ENCODE results near the gene IRAK1.

Gene IRAK1

GRCh38 chrX:153970357-153971123 is 49.2 kb downstream of the IRAK1 start:
- Mint-ChIP-seq H3K4me3 (peak overlapping the region; percentile 100), H3K9me3 (no peaks in the 10 kb centered on the region), H3K27ac (peak overlapping the region; percentile 100), H3K27me3 (ENCODE audit: low read depth, poor library complexity) (peaks cover 3% of the 10 kb centered on the region), H3K4me1 (peaks cover 64% of the 10 kb centered on the region), H3K36me3 (ENCODE audit: low read depth) (peaks cover 5% of the 10 kb centered on the region)
- no peak for TF ChIP-seq CTCF (IDR thresholded peaks at IDR 0.05)
- peak; percentile 54 for DNase-seq

GRCh38 chrX:153969904-153970356 is 49.8 kb downstream of the IRAK1 start:
- Mint-ChIP-seq H3K4me3 (peak overlapping the region; percentile 100), H3K9me3 (no peaks in the 10 kb centered on the region), H3K4me1 (peaks cover 64% of the 10 kb centered on the region), H3K36me3 (ENCODE audit: low read depth) (peaks cover 7% of the 10 kb centered on the region), H3K27ac (peak overlapping the region; percentile 100), H3K27me3 (ENCODE audit: low read depth, poor library complexity) (peaks cover 3% of the 10 kb centered on the region)
- TF ChIP-seq CTCF (IDR thresholded peaks at IDR 0.05), result no peak
- DNase-seq, result no peak

GRCh38 chrX:153969125-153969903 is 50.4 kb downstream of the IRAK1 start:
- peak overlapping the region; percentile 100 for H3K4me3 Mint-ChIP-seq
- H3K9me3 Mint-ChIP-seq, result no peaks in the 10 kb centered on the region
- peaks cover 3% of the 10 kb centered on the region for H3K27me3 Mint-ChIP-seq (ENCODE audit: low read depth, poor library complexity)
- DNase-seq, result peak; percentile 42
- TF ChIP-seq CTCF (IDR thresholded peaks at IDR 0.05), result no peak
- H3K27ac Mint-ChIP-seq, result peak overlapping the region; percentile 100
- H3K4me1 Mint-ChIP-seq, result peaks cover 58% of the 10 kb centered on the region
- H3K36me3 Mint-ChIP-seq (ENCODE audit: low read depth), result peaks cover 10% of the 10 kb centered on the region

GRCh38 chrX:153968754-153969124 is 51.0 kb downstream of the IRAK1 start:
- TF ChIP-seq CTCF (IDR thresholded peaks at IDR 0.05), result no peak
- Mint-ChIP-seq H3K36me3 (ENCODE audit: low read depth) (peaks cover 10% of the 10 kb centered on the region), H3K27ac (no peak overlapping the region), H3K4me3 (peak overlapping the region; percentile 100), H3K9me3 (no peaks in the 10 kb centered on the region), H3K4me1 (peaks cover 52% of the 10 kb centered on the region), H3K27me3 (ENCODE audit: low read depth, poor library complexity) (peaks cover 3% of the 10 kb centered on the region)
- DNase-seq, result peak; percentile 53

GRCh38 chrX:153968255-153968654 is 51.4 kb downstream of the IRAK1 start:
- DNase-seq, result no peak
- peaks cover 47% of the 10 kb centered on the region for H3K4me1 Mint-ChIP-seq
- H3K36me3 Mint-ChIP-seq (ENCODE audit: low read depth), result peaks cover 10% of the 10 kb centered on the region
- H3K27me3 Mint-ChIP-seq (ENCODE audit: low read depth, poor library complexity), result peaks cover 3% of the 10 kb centered on the region
- no peaks in the 10 kb centered on the region for H3K9me3 Mint-ChIP-seq
- H3K4me3 Mint-ChIP-seq, result peak overlapping the region; percentile 100
- TF ChIP-seq CTCF (IDR thresholded peaks at IDR 0.05), result no peak
- peak overlapping the region; percentile 88 for H3K27ac Mint-ChIP-seq

All from nephron progenitor cell (in vitro differentiated cells).